GM12873 (cell line): ENCODE measurements around the gene TBC1D14.

Source experiments
- CTCF ChIP-seq: IDR thresholded peaks from 2 replicates; pipeline ENCODE4 v1.5.1; 2012; ENCODE audit warnings: low read depth, mild to moderate bottlenecking, moderate library complexity, low read length, control low read depth; ENCODE audit not compliant: insufficient read depth; ENCODE audit errors: missing control alignments

TBC1D14 gene

GRCh38 chr4:7015383-7016035 is 105.9 kb downstream of the TBC1D14 start:
- TF ChIP-seq CTCF: no peak

- no peak for TF ChIP-seq CTCF
Observed at GRCh38 chr4:7016086-7016485, 106.5 kb downstream of the TBC1D14 start.

GRCh38 chr4:7016512-7016911 is 106.9 kb downstream of the TBC1D14 start:
- TF ChIP-seq CTCF: no peak

GRCh38 chr4:7017446-7018048 is 107.9 kb downstream of the TBC1D14 start:
- no peak for TF ChIP-seq CTCF

GRCh38 chr4:7018281-7018680 is 108.7 kb downstream of the TBC1D14 start:
- TF ChIP-seq CTCF: no peak

GRCh38 chr4:7019367-7019766 is 109.7 kb downstream of the TBC1D14 start:
- no peak for TF ChIP-seq CTCF

- no peak for TF ChIP-seq CTCF
Observed at GRCh38 chr4:7020290-7020689, 110.7 kb downstream of the TBC1D14 start.
